ENCODE measurements around the gene CADPS2.

DNA sequence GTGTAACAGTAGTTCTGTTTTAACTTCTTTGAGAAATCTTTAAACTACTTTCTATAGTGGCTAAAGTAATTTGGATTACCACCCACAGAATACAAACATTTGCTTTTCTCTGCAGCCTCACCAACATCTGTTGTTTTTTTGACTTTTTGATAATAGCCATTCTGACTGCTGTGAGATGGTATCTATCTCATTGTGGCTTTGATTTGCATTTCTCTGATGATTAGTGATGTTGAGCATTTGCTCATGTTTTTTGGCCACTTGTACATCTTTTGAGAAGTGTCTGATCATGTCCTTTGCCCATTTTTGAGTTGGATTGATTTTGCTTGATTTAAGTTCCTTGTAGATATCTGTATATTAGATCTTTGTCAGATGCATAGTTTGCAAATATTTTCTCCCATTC lies 254.0 kb downstream of the CADPS2 start:
- TF ChIP-seq, protein P1, sequence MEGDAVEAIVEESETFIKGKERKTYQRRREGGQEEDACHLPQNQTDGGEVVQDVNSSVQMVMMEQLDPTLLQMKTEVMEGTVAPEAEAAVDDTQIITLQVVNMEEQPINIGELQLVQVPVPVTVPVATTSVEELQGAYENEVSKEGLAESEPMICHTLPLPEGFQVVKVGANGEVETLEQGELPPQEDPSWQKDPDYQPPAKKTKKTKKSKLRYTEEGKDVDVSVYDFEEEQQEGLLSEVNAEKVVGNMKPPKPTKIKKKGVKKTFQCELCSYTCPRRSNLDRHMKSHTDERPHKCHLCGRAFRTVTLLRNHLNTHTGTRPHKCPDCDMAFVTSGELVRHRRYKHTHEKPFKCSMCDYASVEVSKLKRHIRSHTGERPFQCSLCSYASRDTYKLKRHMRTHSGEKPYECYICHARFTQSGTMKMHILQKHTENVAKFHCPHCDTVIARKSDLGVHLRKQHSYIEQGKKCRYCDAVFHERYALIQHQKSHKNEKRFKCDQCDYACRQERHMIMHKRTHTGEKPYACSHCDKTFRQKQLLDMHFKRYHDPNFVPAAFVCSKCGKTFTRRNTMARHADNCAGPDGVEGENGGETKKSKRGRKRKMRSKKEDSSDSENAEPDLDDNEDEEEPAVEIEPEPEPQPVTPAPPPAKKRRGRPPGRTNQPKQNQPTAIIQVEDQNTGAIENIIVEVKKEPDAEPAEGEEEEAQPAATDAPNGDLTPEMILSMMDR (IDR thresholded peaks at IDR 0.05; ENCODE audit: control extremely low read depth in 1 of 3, insufficient read depth in 1 of 3, low read depth in 1 of 3, low read length in 3 of 3) = no peak
- TF ChIP-seq TCF12 (IDR thresholded peaks at IDR 0.05; ENCODE audit: low read depth, low read length) (no peak), POLR2A (IDR thresholded peaks at IDR 0.05; ENCODE audit: control extremely low read depth in 1 of 2, low read depth in 2 of 2, low read length in 2 of 2) (no peak), BCL11A (IDR thresholded peaks at IDR 0.05; ENCODE audit: low read depth in 2 of 2, low read length in 2 of 2) (no peak)
- TF ChIP-seq, protein P2, sequence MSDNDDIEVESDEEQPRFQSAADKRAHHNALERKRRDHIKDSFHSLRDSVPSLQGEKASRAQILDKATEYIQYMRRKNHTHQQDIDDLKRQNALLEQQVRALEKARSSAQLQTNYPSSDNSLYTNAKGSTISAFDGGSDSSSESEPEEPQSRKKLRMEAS (IDR thresholded peaks at IDR 0.05) = no peak

Data from H1 (cell line).